ENCODE data around the gene CYB5R4.

Gene CYB5R4

DNA sequence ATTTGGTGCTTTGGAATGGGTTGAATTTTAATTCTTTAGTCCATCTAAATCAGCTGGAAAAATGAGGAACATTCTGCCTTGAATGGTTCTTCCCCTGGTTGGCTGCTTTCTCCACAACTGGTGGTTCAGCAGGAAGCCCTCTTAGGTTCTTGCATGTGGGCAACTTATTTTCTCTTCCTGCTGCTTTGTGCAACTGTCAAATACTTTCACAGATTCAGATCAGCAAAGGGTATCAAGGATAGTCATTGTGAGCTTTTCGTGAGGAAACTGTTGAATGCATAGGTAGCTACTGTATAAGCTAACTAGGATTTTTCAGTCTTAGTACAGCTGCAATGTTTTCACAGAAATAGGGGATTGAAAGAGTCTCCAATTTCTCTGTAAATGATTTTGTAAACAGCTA is 101.2 kb downstream of the CYB5R4 start:
- DNase-seq (ENCODE audit: low spot score in 2 of 2) (no peak), ATAC-seq (ENCODE audit: low read depth) (no peak)
- Mint-ChIP-seq H3K36me3 (peaks cover 72% of the 10 kb centered on the region), H3K4me1 (no peaks in the 10 kb centered on the region), H3K4me3 (no peak overlapping the region), H3K27ac (no peak overlapping the region), H3K27me3 (no peaks in the 10 kb centered on the region), H3K9me3 (peaks cover 9% of the 10 kb centered on the region)

- Mint-ChIP-seq H3K9me3 (peaks cover 14% of the 10 kb centered on the region), H3K36me3 (peaks cover 70% of the 10 kb centered on the region), H3K4me3 (no peak overlapping the region), H3K4me1 (no peaks in the 10 kb centered on the region), H3K27me3 (no peaks in the 10 kb centered on the region), H3K27ac (no peak overlapping the region)
- ATAC-seq (ENCODE audit: low read depth) (peak; percentile 44), DNase-seq (ENCODE audit: low spot score in 2 of 2) (no peak)
Observed at GRCh38 chr6:83962582-83962981, 103.1 kb downstream of the CYB5R4 start.

- peaks cover 45% of the 10 kb centered on the region for H3K36me3 Mint-ChIP-seq
- ATAC-seq (ENCODE audit: low read depth), result no peak
- no peak for DNase-seq (ENCODE audit: low spot score in 2 of 2)
- no peak overlapping the region for H3K27ac Mint-ChIP-seq
- H3K27me3 Mint-ChIP-seq, result no peaks in the 10 kb centered on the region
- H3K4me1 Mint-ChIP-seq, result no peaks in the 10 kb centered on the region
- no peak overlapping the region for H3K4me3 Mint-ChIP-seq
- H3K9me3 Mint-ChIP-seq, result peaks cover 26% of the 10 kb centered on the region
Observed at GRCh38 chr6:83966539-83966938, 107.0 kb downstream of the CYB5R4 start.

- ATAC-seq (ENCODE audit: low read depth), result no peak
- no peaks in the 10 kb centered on the region for H3K27me3 Mint-ChIP-seq
- no peak overlapping the region for H3K27ac Mint-ChIP-seq
- H3K36me3 Mint-ChIP-seq, result peaks cover 12% of the 10 kb centered on the region
- no peaks in the 10 kb centered on the region for H3K4me1 Mint-ChIP-seq
- H3K9me3 Mint-ChIP-seq, result peaks cover 21% of the 10 kb centered on the region
- no peak for DNase-seq (ENCODE audit: low spot score in 2 of 2)
- no peak overlapping the region for H3K4me3 Mint-ChIP-seq
Observed at GRCh38 chr6:83970582-83970981, 111.1 kb downstream of the CYB5R4 start.

DNA sequence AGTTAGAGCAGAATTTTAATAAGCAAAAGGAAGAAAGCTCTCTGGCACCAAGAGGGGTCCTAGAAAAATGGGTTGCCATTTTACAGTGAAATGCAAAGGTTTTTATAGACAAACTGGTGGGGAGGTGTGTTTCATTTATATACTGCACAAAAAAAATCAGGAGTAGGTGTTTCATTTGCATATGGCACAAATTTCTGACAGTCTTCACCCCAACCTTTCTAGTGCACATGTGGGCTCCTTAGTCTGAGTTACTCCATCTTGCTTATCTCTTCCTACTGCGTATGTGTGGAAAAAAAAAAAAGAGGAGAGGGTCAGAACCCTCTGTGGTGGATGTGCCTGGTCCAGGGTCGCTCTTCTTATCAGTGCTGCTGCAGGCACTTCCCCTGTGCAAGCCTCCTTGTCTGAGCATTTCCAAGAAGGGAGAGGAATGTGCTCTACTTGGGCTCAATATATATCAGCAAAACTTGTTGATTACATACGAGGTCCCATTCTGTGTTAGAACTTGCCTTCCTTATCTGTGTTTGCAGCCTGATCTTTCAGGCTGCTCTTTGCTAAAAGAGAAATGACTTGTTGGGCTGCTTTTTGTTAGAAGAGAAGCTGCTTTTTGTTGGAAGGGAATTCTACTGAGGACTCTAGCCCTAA is 115.0 kb downstream of the CYB5R4 start:
- no peak for ATAC-seq (ENCODE audit: low read depth)
- Mint-ChIP-seq H3K27ac (no peak overlapping the region), H3K4me1 (no peaks in the 10 kb centered on the region), H3K27me3 (no peaks in the 10 kb centered on the region), H3K36me3 (peaks cover 6% of the 10 kb centered on the region), H3K4me3 (no peak overlapping the region), H3K9me3 (peaks cover 6% of the 10 kb centered on the region)
- DNase-seq (ENCODE audit: low spot score in 2 of 2), result no peak

DNA sequence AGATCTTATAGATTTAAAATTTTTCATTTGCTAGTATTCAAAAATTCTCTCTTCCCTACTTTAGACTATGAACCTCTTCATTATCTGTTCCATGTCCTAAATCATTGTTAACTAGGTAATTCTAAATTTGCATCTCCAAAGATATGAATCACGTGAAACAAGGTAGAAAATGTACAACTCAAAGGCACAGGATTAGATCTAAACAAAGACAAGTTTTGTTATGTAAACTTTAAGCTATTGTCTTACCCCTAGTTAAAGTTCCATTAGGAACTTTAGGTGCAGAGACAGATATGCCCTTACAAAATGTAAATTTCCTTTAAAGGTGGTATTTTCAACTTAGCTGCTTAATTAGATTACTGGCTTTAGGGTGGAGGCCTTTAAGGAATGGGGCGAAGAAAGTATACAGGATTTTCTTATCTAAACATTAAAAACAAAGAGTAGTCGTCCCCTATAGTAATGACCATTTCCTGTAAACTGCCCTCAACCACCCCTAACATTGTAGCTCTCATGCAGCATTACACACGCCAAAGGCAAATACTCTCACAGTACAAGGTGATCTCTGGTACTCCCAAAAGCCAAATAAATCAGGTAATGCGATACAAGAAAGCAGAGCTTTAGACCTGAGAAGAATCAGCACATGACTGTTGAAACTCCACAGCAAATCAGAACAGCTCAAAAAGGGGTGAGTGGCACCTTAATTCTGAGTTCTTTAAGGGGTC is 116.7 kb downstream of the CYB5R4 start:
- Mint-ChIP-seq H3K27me3 (no peaks in the 10 kb centered on the region), H3K4me1 (no peaks in the 10 kb centered on the region), H3K9me3 (peaks cover 7% of the 10 kb centered on the region), H3K4me3 (no peak overlapping the region), H3K36me3 (peaks cover 10% of the 10 kb centered on the region), H3K27ac (no peak overlapping the region)
- DNase-seq (ENCODE audit: low spot score in 2 of 2) (no peak), ATAC-seq (ENCODE audit: low read depth) (no peak)

GRCh38 chr6:83976871-83977270 is 117.4 kb downstream of the CYB5R4 start:
- H3K4me1 Mint-ChIP-seq, result no peaks in the 10 kb centered on the region
- peaks cover 7% of the 10 kb centered on the region for H3K9me3 Mint-ChIP-seq
- no peak overlapping the region for H3K4me3 Mint-ChIP-seq
- no peaks in the 10 kb centered on the region for H3K27me3 Mint-ChIP-seq
- peaks cover 10% of the 10 kb centered on the region for H3K36me3 Mint-ChIP-seq
- ATAC-seq (ENCODE audit: low read depth) (no peak), DNase-seq (ENCODE audit: low spot score in 2 of 2) (no peak)
- no peak overlapping the region for H3K27ac Mint-ChIP-seq

- Mint-ChIP-seq H3K4me1 (no peaks in the 10 kb centered on the region), H3K9me3 (peaks cover 6% of the 10 kb centered on the region), H3K36me3 (peaks cover 14% of the 10 kb centered on the region), H3K27ac (no peak overlapping the region), H3K27me3 (no peaks in the 10 kb centered on the region), H3K4me3 (no peak overlapping the region)
- ATAC-seq (ENCODE audit: low read depth) (no peak), DNase-seq (ENCODE audit: low spot score in 2 of 2) (no peak)
Observed at GRCh38 chr6:83978324-83978734, 118.8 kb downstream of the CYB5R4 start.

- H3K36me3 Mint-ChIP-seq, result peaks cover 17% of the 10 kb centered on the region
- no peak for DNase-seq (ENCODE audit: low spot score in 2 of 2)
- H3K4me1 Mint-ChIP-seq, result no peaks in the 10 kb centered on the region
Observed at GRCh38 chr6:83978997-83979396, 119.5 kb downstream of the CYB5R4 start.

GRCh38 chr6:83984411-83984810 is 124.9 kb downstream of the CYB5R4 start:
- ATAC-seq (ENCODE audit: low read depth), result no peak
- no peak for DNase-seq (ENCODE audit: low spot score in 2 of 2)
- Mint-ChIP-seq H3K27ac (no peak overlapping the region), H3K36me3 (peaks cover 17% of the 10 kb centered on the region), H3K9me3 (peaks cover 6% of the 10 kb centered on the region), H3K4me1 (no peaks in the 10 kb centered on the region), H3K27me3 (no peaks in the 10 kb centered on the region), H3K4me3 (no peak overlapping the region)

More at GRCh38 chr6:83978997-83979396, 119.5 kb downstream of the CYB5R4 start:
- Mint-ChIP-seq H3K27ac (no peak overlapping the region), H3K9me3 (peaks cover 6% of the 10 kb centered on the region), H3K27me3 (no peaks in the 10 kb centered on the region), H3K4me3 (no peak overlapping the region)
- ATAC-seq (ENCODE audit: low read depth), result no peak

GRCh38 chr6:83985308-83985713 is 125.8 kb downstream of the CYB5R4 start:
- Mint-ChIP-seq H3K27ac (no peak overlapping the region), H3K9me3 (peaks cover 2% of the 10 kb centered on the region), H3K27me3 (no peaks in the 10 kb centered on the region), H3K4me1 (no peaks in the 10 kb centered on the region), H3K36me3 (peaks cover 13% of the 10 kb centered on the region), H3K4me3 (no peak overlapping the region)
- no peak for ATAC-seq (ENCODE audit: low read depth)
- no peak for DNase-seq (ENCODE audit: low spot score in 2 of 2)

GRCh38 chr6:83985715-83986114 is 126.2 kb downstream of the CYB5R4 start:
- no peaks in the 10 kb centered on the region for H3K27me3 Mint-ChIP-seq
- no peak for ATAC-seq (ENCODE audit: low read depth)

DNA sequence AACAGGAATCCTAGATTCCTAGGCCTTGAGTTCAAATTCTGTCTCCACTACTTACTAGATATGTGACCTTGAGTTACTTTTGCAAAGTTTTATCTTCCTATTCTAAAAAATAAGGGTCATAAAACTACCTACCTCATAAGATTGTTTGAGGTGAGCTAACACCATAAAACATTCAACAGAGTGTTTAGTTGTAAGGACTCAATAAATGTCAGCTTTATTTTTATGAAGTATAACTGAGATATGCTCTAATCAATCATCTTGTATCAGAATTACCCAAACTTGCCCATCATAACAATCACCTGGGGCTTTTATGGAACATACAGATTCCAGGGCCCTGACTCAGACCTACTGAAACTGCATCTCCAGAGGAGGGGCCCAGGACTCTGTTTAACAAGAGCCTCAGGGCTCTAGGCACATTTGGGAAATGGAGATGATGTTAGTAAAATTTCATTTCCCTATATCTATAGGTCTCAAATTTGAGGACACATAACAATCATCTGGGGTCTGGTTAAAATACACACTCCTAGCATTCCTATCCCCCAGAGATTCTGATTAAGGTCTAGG is 138.6 kb downstream of the CYB5R4 start:
- H3K27ac Mint-ChIP-seq, result no peak overlapping the region
- peaks cover 4% of the 10 kb centered on the region for H3K36me3 Mint-ChIP-seq
- ATAC-seq (ENCODE audit: low read depth) (no peak), DNase-seq (ENCODE audit: low spot score in 2 of 2) (no peak)
- H3K4me1 Mint-ChIP-seq, result no peaks in the 10 kb centered on the region
- H3K27me3 Mint-ChIP-seq, result peaks cover 1% of the 10 kb centered on the region
- H3K4me3 Mint-ChIP-seq, result no peak overlapping the region
- H3K9me3 Mint-ChIP-seq, result peaks cover 10% of the 10 kb centered on the region

More at GRCh38 chr6:83985715-83986114, 126.2 kb downstream of the CYB5R4 start:
- Mint-ChIP-seq H3K27ac (no peak overlapping the region), H3K36me3 (peaks cover 11% of the 10 kb centered on the region), H3K4me3 (no peak overlapping the region), H3K9me3 (no peaks in the 10 kb centered on the region), H3K4me1 (no peaks in the 10 kb centered on the region)
- DNase-seq (ENCODE audit: low spot score in 2 of 2), result no peak

DNA sequence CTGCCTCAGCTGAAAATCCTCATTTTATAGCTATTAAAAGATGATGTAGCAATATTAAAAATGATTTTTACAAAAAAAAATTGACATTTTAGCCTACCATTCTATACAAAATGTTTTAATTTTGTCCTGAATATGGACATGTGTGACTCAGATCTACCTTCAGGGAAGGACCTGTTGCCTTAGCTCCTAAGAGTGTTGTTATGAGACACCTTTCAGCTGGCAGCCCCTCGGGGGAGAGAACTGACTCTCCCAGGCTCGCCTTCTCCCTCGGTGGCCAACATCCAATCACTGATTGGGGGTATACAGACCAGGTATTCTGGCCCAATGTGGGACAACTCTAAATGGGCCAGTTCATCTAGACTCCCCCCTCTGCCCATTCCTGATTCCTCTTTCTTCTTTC is 141.6 kb downstream of the CYB5R4 start:
- H3K27me3 Mint-ChIP-seq, result peaks cover 3% of the 10 kb centered on the region
- no peak for DNase-seq (ENCODE audit: low spot score in 2 of 2)
- H3K9me3 Mint-ChIP-seq, result peaks cover 3% of the 10 kb centered on the region
- H3K4me3 Mint-ChIP-seq, result no peak overlapping the region
- H3K36me3 Mint-ChIP-seq, result no peaks in the 10 kb centered on the region
- H3K4me1 Mint-ChIP-seq, result no peaks in the 10 kb centered on the region
- ATAC-seq (ENCODE audit: low read depth), result no peak
- no peak overlapping the region for H3K27ac Mint-ChIP-seq
